Renal cortical epithelial cell (primary cell): ENCODE data around the gene MAP4K4. TPM values are rescaled to one million over a fixed set of nuclear protein-coding genes. Genes with fewer than 3 reads are reported as not detected.
"Not testable (repeated sequence)": the region's sequence is repeated elsewhere in the genome, so short reads cannot be mapped to it uniquely, and the experiment has no call there.

Experiments
- DNase-seq: peaks from one replicate; pipeline ENCODE4 v3.0.0-alpha.2; 2011; ENCODE audit warnings: low read depth
- total RNA-seq: library from RNA; depleted of rRNA; stranded (reverse); fragments of >200 nt; gene quantifications from 2 replicates; pipeline ENCODE4 v1.2.3, GENCODE V29; 2014

MAP4K4 gene
- total RNA-seq, 1 donor from 2014 or later = 120 TPM

DNA sequence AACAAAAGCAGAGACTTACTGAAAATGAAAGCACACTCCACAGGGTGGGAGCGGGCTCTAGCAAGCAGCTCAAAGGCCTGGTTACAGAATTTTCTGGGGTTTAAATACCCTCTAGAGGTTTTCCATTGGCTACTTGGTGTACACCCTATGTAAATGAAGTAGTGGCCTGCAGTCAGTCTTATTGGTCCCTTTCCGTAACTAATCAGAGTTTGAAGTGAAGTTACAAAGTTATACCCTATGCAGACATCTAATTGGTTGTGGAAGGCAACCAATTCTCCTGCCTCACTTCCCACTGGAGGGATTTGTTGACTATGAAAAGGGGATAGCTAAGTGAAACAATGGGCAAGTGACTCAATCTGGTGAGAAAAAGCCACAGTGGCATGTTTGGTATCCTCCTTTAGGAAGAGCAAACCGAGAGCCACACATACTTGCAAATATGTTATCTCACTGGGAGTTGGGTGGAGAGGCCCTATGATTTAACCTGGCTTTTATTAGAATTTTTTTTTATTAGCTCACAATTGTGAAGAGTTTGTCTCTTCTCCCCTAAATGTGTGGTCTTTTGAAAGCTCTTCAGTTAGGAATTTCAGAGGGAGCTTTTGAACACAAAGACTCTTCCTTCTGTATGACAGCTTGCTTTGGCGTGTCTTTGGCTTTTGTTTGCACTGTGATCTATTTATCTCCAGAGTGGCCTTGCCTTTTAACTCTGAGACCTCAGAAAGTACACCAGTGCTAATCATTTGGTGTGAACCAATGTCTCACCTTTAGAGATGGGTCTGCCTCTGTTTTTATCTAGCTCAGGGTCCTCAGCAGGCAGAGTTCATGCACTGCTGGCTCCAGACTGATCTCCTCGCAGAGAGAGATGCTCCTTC, 69.6 kb downstream of the MAP4K4 start:
- peak; percentile 92 for DNase-seq

DNA sequence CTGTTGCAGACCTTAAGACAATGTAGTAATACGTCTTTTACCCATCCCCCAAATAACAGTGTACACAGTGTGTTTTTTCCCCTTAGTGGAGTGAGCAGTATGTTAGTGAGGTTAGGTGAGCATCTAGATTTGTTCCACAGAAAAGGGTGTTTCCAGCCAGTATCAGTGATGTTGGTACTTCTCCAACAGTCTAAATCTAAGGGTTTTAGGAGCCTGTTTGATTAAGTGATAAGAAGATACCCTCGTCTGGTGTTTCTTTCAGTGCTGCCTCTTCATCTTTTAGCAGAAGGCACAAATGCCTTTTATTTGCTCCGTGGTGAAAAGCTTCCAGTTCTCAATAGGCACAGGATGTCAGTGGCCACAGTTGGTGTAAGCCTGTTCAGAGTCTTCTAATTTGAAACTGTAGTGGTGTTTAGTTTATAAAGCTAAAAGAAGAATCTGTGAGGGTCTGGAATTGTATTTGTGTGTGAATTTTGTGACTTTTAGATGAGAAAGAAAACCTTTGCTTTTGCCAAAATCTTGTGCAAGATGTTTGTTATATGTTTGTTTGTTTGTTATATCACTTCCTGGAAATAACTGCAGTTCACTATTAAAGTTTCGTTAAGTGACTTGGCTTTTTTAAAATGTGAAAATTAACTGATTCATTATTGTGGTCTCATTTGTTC, 71.2 kb downstream of the MAP4K4 start:
- no peak for DNase-seq

- DNase-seq = not testable (repeated sequence)
Measured at GRCh38 chr2:101769726-101770125, 72.2 kb downstream of the MAP4K4 start.

GRCh38 chr2:101770726-101771125, 73.2 kb downstream of the MAP4K4 start:
- peak; percentile 57 for DNase-seq

DNA sequence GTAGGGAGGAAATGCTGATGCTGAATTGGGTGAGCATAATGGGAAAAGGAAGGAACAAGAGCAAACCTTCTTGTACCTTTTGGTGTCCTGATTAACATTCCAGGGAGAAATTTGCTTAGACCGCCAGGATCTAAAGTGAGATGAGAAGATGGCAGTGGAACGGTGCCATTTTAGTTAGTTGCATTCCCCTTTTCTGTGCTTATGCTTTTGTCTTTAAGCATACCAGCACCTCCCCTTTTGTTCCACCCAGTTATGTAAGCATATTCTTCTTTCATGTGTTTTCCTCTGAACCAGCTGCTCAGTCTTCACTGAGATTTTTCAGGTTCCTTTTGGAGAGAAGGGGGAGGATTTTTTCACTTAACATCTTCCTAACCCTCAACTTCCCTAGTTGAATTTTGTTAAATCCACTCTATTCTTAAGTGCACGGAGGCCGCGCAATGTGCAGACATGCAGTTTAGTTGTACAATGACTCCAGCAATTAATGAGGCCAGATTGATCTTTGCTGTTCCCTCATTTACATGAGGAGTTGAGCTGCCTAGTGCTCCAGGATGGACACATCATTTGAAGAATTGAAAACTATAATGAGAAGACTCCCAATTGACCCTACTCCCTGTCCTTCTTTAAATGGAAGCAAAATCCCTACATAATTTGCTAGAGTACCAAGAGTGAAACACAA, 73.9 kb downstream of the MAP4K4 start:
- DNase-seq = no peak

DNA sequence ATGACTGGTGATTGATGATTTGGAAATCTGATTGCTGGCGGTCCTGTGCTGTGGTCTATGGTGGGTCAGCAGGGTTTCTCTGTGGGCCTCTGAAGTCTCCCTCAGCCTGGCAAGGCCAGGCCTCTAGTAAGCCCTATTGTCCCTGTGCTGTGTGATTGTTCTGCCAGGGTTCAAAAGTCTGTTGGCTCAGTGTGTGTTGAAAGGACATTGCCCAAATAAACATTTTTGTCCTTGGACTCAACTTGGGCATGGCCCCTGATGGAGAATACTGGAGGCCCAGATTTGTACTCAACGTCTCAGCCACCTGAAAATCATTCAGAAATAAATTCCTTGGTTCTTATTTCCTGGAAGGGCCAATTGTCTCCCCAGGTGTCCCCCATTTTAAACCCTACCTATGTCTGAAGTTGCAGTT, 74.4 kb downstream of the MAP4K4 start:
- no peak for DNase-seq

GRCh38 chr2:101773137-101773536, 75.6 kb downstream of the MAP4K4 start:
- DNase-seq = no peak

DNA sequence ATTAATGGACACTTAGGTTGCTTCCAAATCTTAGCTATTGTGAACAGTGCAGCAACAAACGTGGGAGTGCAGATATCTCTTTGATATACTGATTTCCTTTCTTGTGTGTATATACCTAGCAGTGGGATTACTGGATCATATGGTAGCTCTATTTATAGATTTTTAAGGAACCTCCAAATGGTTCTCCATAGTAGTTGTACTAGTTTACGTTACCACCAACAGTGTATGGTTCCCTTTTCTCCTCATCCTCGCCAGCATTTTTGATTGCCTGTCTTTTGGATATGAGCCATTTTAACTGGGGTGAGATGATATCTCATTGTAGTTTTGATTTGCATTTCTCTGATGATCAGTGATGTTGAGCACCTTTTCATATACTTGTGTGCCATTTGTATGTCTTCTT, 76.5 kb downstream of the MAP4K4 start:
- not testable (repeated sequence) for DNase-seq

DNA sequence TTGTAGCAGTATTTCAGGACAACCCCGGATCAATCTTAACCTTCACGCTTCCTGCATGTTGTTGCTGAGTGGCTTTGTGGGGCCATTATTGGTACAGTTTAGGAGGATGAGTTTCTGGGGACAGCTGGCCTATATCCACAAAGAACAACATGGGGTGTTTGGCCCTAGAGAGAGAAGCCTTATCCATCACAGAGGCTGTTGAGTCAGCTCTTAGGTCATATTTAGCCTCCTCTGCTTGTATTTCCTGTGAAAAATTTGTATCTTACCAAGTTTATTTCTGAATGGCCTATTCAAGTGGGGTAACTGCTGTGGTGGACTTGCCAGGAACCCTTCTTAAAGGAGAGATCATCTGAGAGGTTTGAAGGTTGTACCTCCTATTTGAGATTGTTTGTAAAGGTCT, 77.6 kb downstream of the MAP4K4 start:
- DNase-seq = no peak

- DNase-seq = peak; percentile 60
Measured at GRCh38 chr2:101775636-101776035, 78.1 kb downstream of the MAP4K4 start.

GRCh38 chr2:101776172-101777043, 78.9 kb downstream of the MAP4K4 start:
- DNase-seq = peak; percentile 53

- no peak for DNase-seq
Measured at GRCh38 chr2:101777337-101777736, 79.8 kb downstream of the MAP4K4 start.

DNA sequence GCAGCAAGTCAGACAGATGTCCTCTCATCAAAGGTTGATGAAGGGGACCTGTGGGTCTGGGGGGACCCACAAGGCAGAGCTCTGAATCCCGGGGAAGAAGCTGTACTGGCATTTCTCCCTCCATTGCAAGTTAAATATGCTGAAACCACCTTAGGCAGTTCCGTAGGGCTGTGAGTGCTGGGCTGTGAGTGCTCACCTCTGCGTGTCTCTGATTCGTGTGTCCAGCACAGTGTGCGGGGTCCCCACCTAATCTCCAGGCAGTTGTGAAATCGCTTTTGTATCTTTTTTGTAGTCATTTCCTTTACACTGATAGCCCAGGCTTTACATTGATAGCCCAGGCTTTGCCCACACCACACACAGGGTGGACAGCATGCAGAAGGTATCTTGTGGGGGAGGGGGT, 80.6 kb downstream of the MAP4K4 start:
- no peak for DNase-seq

DNA sequence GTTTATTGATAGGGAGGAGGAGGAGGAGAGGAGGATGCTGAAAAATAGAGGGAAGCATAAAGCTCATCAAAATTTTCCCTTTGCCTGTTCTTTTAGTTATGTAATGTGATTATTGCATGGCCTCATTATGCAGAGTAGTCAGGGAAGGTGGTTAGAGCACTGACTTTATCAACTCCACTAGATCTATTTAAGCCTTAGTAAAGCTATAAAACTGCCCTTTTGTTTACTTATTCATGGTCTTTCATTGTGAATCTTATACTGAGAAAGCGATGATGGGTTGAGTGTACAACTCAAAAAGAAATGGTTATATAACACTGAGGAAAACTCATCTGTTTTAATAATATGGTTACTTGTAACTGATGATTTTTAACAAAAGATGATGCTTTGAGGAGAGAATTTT, 81.7 kb downstream of the MAP4K4 start:
- no peak for DNase-seq

GRCh38 chr2:101779656-101780055, 82.1 kb downstream of the MAP4K4 start:
- DNase-seq = no peak

DNA sequence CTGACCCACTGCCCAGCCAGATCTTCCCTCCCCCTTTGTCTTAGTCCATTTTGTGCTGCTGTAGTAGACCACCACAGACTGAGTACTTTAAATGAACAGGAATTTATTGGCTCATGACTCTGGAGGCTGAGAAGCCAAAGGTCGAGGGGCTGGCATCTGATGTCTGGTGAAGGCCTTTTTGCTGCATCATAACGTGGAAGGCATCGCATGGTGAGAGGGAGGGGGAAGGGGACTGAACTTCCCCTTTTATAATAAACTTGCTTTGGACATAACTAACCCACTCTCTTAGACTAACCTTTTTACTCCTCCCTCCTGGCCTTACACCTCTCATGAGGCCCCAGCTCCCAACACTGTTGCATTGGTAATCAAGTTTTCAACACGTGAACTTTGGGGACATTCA, 83.8 kb downstream of the MAP4K4 start:
- no peak for DNase-seq

DNA sequence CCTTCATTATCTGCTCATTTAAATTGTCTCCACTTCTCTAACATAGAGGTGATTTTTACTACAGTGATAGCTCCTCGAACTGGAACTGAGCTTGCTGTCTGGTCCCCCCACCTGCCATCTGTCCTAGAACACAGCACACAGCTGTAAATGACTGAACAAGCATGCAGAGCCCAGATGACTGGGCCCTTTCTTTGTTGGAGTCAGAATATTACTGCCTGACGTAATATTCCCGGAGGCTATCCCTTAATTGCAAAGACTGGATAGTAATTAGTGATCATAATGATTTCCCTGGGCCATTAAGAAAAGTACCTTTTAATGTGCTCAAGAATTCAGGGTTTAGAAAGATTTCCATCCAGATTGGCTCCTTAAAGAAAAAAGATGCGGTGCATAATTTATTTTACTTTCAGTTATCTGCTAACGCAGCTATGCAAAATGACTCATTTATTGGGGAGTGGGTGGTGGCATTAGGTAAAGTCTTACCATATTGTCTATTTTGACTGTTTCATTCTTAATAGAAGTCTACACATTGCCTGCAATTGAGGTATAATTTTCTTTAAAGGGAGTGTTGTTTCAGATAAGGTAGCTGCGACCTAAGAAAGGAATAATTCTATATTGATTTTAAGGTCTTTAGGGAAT, 84.4 kb downstream of the MAP4K4 start:
- DNase-seq = no peak

DNA sequence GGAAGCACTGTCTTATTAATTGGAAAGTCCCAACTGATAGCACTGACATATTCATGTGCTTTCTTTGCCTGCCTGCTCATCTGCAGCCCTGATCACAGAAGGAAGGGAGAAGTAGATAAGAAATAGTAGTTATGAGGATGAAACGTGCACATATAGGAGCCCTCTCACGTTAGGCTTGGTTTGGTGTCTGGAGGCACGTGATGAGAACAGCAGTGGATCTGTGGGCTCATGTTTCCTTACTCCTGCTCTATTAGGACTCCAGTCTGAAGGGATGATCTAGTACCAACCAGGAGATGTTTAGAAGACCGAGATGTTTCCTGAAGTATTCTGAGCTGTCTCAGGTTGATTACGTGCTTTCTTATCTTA, 84.9 kb downstream of the MAP4K4 start:
- DNase-seq = no peak

- DNase-seq = no peak
Measured at GRCh38 chr2:101787097-101787496, 89.6 kb downstream of the MAP4K4 start.

DNA sequence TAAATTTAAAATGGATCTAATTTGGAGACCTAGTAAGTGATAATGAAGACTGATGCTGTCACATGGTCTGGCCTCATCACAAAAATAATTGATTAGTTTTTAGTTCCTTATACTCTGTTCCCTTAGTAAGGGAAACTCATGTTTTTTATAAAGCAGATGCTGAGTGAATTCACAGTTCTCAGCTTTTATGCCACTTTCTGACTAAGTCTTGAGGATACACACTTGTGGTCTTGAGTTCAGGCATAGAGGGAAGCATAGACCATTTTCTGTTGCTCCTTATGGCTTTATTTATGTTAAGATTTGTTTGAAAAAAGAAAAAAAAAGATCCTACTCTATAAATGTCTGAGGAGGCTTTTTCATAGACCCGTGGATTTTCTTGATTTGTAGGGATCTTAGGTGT, 91.1 kb downstream of the MAP4K4 start:
- DNase-seq = no peak
